WTC11 (cell line): ENCODE measurements around the gene PRAC2. TPM values are rescaled to one million over a fixed set of nuclear protein-coding genes. Genes with fewer than 3 reads are reported as not detected.

Experiments used
- ATAC-seq: fragments of 200-7000 bp; cut with Tn5 transposase; 2 replicates; pipeline ENCODE4 v1.10.0; 2021; ENCODE audit warnings: mild to moderate bottlenecking, moderate library complexity
- CTCF ChIA-PET: fragments of 300-600 bp; sonication (Branson Sonifier 250); formaldehyde crosslinking; loops from one replicate; lab custom pipeline; 2021; ENCODE audit warnings: antibody characterized with exemption; lab: Charles Lee
- POLR2A ChIA-PET: fragments of 350-600 bp; sonication (Branson Sonifier 250); formaldehyde crosslinking; loops from one replicate; lab custom pipeline; 2021; ENCODE audit warnings: antibody characterized with exemption; lab: Charles Lee
- DNase-seq: peaks from one replicate; pipeline ENCODE4 v3.0.0; 2021; ENCODE audit warnings: low spot score
- H3K27ac Mint-ChIP-seq: 2 replicates; pipeline ENCODE4 v1.8.0; 2021; ENCODE audit warnings: mixed read lengths
- H3K27me3 Mint-ChIP-seq: 2 replicates; pipeline ENCODE4 v1.8.0; 2021; ENCODE audit warnings: low read depth, mild to moderate bottlenecking, moderate library complexity, mixed read lengths
- H3K36me3 Mint-ChIP-seq: 2 replicates; pipeline ENCODE4 v1.8.0; 2021; ENCODE audit warnings: mixed read lengths
- H3K4me1 Mint-ChIP-seq: 2 replicates; pipeline ENCODE4 v1.8.0; 2022; ENCODE audit warnings: mixed read lengths
- H3K4me3 Mint-ChIP-seq: 2 replicates; pipeline ENCODE4 v1.8.0; 2021; ENCODE audit warnings: mild to moderate bottlenecking, moderate library complexity, mixed read lengths
- H3K9me3 Mint-ChIP-seq: 2 replicates; pipeline ENCODE4 v1.8.0; 2021; ENCODE audit warnings: mixed read lengths
- ARID4B ChIP-seq: sonication (generic); formaldehyde crosslinking; IDR thresholded peaks from 2 replicates; pipeline ENCODE4 v1.8.0; 2023; ENCODE audit warnings: missing genetic modification reagents, mild to moderate bottlenecking, borderline replicate concordance
- CREM ChIP-seq: sonication (generic); formaldehyde crosslinking; IDR thresholded peaks from 2 replicates; pipeline ENCODE4 v1.8.1; 2022; ENCODE audit warnings: mild to moderate bottlenecking, missing genetic modification reagents, moderate library complexity
- E2F4 ChIP-seq: sonication (generic); formaldehyde crosslinking; IDR thresholded peaks from 2 replicates; pipeline ENCODE4 v1.8.1; 2022; ENCODE audit warnings: low read depth, mild to moderate bottlenecking, moderate library complexity, missing genetic modification reagents, borderline replicate concordance
- EMX1 ChIP-seq: fragments of 250-450 bp; sonication (Bioruptor Pico); IDR thresholded peaks from 2 replicates; pipeline ENCODE4 v1.8.0; 2021; ENCODE audit warnings: mild to moderate bottlenecking
- ERG ChIP-seq: fragments of 250-450 bp; sonication (Bioruptor Pico); IDR thresholded peaks from 2 replicates; pipeline ENCODE4 v1.8.0; 2021; ENCODE audit warnings: mild to moderate bottlenecking
- ESRRA ChIP-seq: sonication (generic); formaldehyde crosslinking; IDR thresholded peaks from 2 replicates; pipeline ENCODE4 v1.8.1; 2022; ENCODE audit warnings: mild to moderate bottlenecking, missing genetic modification reagents, borderline replicate concordance
- KAT7 ChIP-seq: sonication (generic); formaldehyde crosslinking; IDR thresholded peaks from 2 replicates; pipeline ENCODE4 v1.8.1; 2023; ENCODE audit warnings: missing genetic modification reagents, mild to moderate bottlenecking, borderline replicate concordance
- NR3C1 ChIP-seq: sonication (generic); formaldehyde crosslinking; conservative IDR thresholded peaks from 2 replicates; pipeline ENCODE4 v1.8.1; 2023; ENCODE audit warnings: low read depth, mild to moderate bottlenecking, missing genetic modification reagents
- SMAD3 ChIP-seq: sonication (generic); formaldehyde crosslinking; IDR thresholded peaks from 2 replicates; pipeline ENCODE4 v1.8.0; 2022; ENCODE audit warnings: missing genetic modification reagents, mild to moderate bottlenecking, borderline replicate concordance
- SP1 ChIP-seq: sonication (generic); formaldehyde crosslinking; conservative IDR thresholded peaks from 2 replicates; pipeline ENCODE4 v1.8.1; 2022; ENCODE audit warnings: missing genetic modification reagents
- ZNF138 ChIP-seq: sonication (generic); formaldehyde crosslinking; conservative IDR thresholded peaks from 2 replicates; pipeline ENCODE4 v1.8.1; 2022; ENCODE audit warnings: mild to moderate bottlenecking, moderate library complexity, missing genetic modification reagents
- ZNF281 ChIP-seq: sonication (generic); formaldehyde crosslinking; IDR thresholded peaks from 2 replicates; pipeline ENCODE4 v1.8.0; 2023; ENCODE audit warnings: mild to moderate bottlenecking, missing genetic modification reagents
- total RNA-seq: library from RNA; stranded (reverse); gene quantifications from 3 replicates; pipeline ENCODE4 v1.2.3, GENCODE V29; 2021
- TF ChIP-seq, protein P1 (sequence below): sonication (generic); formaldehyde crosslinking; IDR thresholded peaks from 2 replicates; pipeline ENCODE4 v1.8.0; 2023; ENCODE audit warnings: missing genetic modification reagents
- TF ChIP-seq, protein P2 (sequence below): sonication (generic); formaldehyde crosslinking; conservative IDR thresholded peaks from 2 replicates; pipeline ENCODE4 v1.8.1; 2023; ENCODE audit warnings: mild to moderate bottlenecking, low read depth, missing genetic modification reagents, moderate library complexity
- TF ChIP-seq, protein P3 (sequence below): fragments of 250-450 bp; sonication (Bioruptor Pico); IDR thresholded peaks from 2 replicates; pipeline ENCODE4 v1.9.0; 2021; ENCODE audit warnings: mild to moderate bottlenecking, borderline replicate concordance

Gene PRAC2
- total RNA-seq, 1 experiment from 2014 or later = 22.3 TPM

DNA sequence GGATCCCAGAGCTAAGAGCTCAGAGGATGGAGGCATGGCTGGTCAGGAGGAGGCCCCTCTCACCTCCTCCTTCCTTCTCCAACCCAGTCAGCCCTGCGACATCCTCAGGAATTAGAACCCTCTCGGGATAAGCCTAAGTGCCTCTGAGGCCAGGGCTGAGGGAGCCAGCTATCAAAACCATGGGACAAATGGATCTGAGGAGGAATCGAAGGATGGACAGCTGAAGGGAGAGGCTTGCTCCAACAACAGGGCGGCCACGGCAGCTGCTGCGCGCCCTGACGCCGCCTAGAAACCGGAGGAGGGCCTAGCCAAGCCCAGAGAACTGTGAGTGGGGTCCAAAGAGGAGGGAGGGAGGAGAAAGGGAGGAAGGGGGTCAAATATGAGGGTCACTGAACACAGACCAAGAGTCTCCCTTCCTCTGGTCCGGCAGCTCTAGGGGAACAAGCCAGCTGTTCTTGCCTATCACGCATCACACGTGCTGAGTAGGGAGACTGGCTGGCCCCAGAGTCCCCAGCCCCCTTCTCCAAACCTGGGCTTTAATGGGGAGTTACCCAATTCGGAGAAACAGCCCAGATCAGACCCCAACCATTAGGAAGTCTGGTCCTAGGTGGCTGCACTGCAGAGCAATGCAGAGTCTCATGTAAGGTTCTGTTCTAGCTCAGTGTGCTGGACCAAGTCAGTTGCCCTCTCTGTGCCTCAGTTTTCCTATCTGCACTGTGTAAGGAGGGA lies 11.5 kb downstream of the PRAC2 start (continued):
- TF ChIP-seq E2F4 (CRISPR knock-in tag) = no peak
- no peak for TF ChIP-seq CREM (CRISPR knock-in tag)
- no peak for TF ChIP-seq NR3C1 (CRISPR knock-in tag)
- TF ChIP-seq, protein P1, sequence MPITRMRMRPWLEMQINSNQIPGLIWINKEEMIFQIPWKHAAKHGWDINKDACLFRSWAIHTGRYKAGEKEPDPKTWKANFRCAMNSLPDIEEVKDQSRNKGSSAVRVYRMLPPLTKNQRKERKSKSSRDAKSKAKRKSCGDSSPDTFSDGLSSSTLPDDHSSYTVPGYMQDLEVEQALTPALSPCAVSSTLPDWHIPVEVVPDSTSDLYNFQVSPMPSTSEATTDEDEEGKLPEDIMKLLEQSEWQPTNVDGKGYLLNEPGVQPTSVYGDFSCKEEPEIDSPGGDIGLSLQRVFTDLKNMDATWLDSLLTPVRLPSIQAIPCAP (CRISPR knock-in tag) = no peak
- TF ChIP-seq, all 79 proteins: peak for 0

DNA sequence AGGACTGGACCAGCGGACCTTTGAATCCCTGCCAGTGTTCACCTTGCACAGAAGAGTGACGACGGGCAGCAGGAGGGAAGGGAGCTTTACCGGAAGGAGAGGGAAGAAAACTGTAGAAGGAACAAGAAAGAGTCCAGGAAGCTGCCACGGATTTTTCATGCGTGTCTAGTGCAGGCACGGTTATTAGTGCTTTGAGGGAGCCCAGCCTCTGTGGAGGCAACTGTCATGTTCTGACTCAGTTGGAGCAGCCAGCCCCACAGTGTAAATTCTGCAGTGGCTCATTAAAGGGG lies 12.0 kb downstream of the PRAC2 start:
- Mint-ChIP-seq H3K4me3 (no peak overlapping the region), H3K9me3 (no peaks in the 10 kb centered on the region), H3K4me1 (peaks cover 34% of the 10 kb centered on the region), H3K27ac (no peak overlapping the region), H3K36me3 (no peaks in the 10 kb centered on the region), H3K27me3 (peaks cover 100% of the 10 kb centered on the region)
- ChIA-PET CTCF (interaction anchor here (1.3 to 9.3 kb wide), 4 partner anchors 11 to 144 kb away, joined by 4 to 70 read pairs (median 6); partner anchors contain the start of genes PRAC1 and PRAC2), POLR2A (no interaction called here)
- DNase-seq (no peak), ATAC-seq (no peak)
- TF ChIP-seq ERG (CRISPR knock-in tag) = no peak
- TF ChIP-seq SP1 (CRISPR knock-in tag) = no peak
- TF ChIP-seq ZNF281 (CRISPR knock-in tag) = no peak
- TF ChIP-seq, protein P2, sequence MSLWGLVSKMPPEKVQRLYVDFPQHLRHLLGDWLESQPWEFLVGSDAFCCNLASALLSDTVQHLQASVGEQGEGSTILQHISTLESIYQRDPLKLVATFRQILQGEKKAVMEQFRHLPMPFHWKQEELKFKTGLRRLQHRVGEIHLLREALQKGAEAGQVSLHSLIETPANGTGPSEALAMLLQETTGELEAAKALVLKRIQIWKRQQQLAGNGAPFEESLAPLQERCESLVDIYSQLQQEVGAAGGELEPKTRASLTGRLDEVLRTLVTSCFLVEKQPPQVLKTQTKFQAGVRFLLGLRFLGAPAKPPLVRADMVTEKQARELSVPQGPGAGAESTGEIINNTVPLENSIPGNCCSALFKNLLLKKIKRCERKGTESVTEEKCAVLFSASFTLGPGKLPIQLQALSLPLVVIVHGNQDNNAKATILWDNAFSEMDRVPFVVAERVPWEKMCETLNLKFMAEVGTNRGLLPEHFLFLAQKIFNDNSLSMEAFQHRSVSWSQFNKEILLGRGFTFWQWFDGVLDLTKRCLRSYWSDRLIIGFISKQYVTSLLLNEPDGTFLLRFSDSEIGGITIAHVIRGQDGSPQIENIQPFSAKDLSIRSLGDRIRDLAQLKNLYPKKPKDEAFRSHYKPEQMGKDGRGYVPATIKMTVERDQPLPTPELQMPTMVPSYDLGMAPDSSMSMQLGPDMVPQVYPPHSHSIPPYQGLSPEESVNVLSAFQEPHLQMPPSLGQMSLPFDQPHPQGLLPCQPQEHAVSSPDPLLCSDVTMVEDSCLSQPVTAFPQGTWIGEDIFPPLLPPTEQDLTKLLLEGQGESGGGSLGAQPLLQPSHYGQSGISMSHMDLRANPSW (CRISPR knock-in tag) = no peak
- no peak for TF ChIP-seq SMAD3
- no peak for TF ChIP-seq EMX1 (CRISPR knock-in tag)
- TF ChIP-seq ESRRA (CRISPR knock-in tag) = no peak
- no peak for TF ChIP-seq ZNF138 (CRISPR knock-in tag)
- TF ChIP-seq, protein P3, sequence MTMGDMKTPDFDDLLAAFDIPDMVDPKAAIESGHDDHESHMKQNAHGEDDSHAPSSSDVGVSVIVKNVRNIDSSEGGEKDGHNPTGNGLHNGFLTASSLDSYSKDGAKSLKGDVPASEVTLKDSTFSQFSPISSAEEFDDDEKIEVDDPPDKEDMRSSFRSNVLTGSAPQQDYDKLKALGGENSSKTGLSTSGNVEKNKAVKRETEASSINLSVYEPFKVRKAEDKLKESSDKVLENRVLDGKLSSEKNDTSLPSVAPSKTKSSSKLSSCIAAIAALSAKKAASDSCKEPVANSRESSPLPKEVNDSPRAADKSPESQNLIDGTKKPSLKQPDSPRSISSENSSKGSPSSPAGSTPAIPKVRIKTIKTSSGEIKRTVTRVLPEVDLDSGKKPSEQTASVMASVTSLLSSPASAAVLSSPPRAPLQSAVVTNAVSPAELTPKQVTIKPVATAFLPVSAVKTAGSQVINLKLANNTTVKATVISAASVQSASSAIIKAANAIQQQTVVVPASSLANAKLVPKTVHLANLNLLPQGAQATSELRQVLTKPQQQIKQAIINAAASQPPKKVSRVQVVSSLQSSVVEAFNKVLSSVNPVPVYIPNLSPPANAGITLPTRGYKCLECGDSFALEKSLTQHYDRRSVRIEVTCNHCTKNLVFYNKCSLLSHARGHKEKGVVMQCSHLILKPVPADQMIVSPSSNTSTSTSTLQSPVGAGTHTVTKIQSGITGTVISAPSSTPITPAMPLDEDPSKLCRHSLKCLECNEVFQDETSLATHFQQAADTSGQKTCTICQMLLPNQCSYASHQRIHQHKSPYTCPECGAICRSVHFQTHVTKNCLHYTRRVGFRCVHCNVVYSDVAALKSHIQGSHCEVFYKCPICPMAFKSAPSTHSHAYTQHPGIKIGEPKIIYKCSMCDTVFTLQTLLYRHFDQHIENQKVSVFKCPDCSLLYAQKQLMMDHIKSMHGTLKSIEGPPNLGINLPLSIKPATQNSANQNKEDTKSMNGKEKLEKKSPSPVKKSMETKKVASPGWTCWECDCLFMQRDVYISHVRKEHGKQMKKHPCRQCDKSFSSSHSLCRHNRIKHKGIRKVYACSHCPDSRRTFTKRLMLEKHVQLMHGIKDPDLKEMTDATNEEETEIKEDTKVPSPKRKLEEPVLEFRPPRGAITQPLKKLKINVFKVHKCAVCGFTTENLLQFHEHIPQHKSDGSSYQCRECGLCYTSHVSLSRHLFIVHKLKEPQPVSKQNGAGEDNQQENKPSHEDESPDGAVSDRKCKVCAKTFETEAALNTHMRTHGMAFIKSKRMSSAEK (CRISPR knock-in tag) = no peak
- no peak for TF ChIP-seq KAT7 (CRISPR knock-in tag)
- TF ChIP-seq ARID4B (CRISPR knock-in tag) = no peak
